SH-SY5Y (cell line): Measurements from ENCODE around the gene DYNC1LI2.

ENCODE experiments used
- GATA2 ChIP-seq: IDR thresholded peaks from 2 replicates; pipeline ENCODE4 v1.6.1; 2011; ENCODE audit warnings: mild to moderate bottlenecking, low read depth, low read length
- GATA3 ChIP-seq: IDR thresholded peaks from 2 replicates; pipeline ENCODE4 v1.6.1; 2011; ENCODE audit warnings: low read depth, mild to moderate bottlenecking, low read length, moderate library complexity

DNA sequence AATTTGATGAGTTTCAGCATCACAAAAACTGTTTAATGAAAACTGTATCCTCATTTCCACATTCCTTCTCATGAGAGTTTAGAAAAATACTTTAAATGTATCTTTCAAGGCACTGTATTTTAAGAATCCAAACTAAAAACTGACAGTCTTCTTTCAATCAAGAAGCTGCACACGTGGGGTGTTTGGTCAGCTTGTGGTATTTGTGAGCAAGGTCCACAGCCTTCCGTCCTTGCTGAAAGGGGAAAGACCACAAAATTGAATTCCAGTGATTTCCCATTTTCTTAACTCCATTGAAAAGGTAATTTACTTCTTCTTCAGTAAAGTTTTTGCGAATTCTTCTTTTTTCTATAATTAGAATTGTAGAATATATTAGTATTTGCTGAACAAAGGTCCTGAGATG lies 3.4 kb upstream of the DYNC1LI2 start:
- TF ChIP-seq GATA2 (no peak), GATA3 (no peak)
